Left cardiac atrium (tissue), 4 donors: ENCODE data around the gene JSRP1. TPM values are rescaled to one million over a fixed set of nuclear protein-coding genes. Genes with fewer than 3 reads are reported as not detected.
A peak's percentile ranks its signal among the peaks of the same experiment; 100 is the strongest.

ENCODE experiments used
- ATAC-seq, 2 donors: fragments of 200-7000 bp; cut with Tn5 transposase; one replicate each; pipeline ENCODE4 v1.9.1; 2020; ENCODE audit warnings: mild to moderate bottlenecking in 2 of 2, moderate library complexity in 2 of 2
- DNase-seq: peaks from one replicate; pipeline ENCODE4 v3.0.0-alpha.2; 2020
- intact Hi-C, 2 donors: fragments of 100-400 bp; cut with DNase I; formaldehyde crosslinking; loops; one replicate each; pipeline versions ENCODE4 v1.14.1 to v1.15.1; 2022 to 2023
- total RNA-seq, 2 donors: library from RNA; stranded (reverse); fragmentation: NEBNext Ultra II Directional; extraction: Animal tissue kit (Norgen Biotek cat#: 25700); gene quantifications; one replicate each; pipeline ENCODE4 v1.2.1, GENCODE V29; 2021
- donor health status: DM: no; HTN: yes; CAD: no.
- donor health status: DM: no; HTN: yes; CAD: no; lungs with severe emphysema.
- donor health status: DM: yes; HTN: yes; CAD: no.
- donor health status: Dilated cardiomyopathy.

Gene JSRP1
- total RNA-seq, 2 donors from 2014 or later, result 0.27 TPM; not detected in 1

GRCh38 chr19:2229103-2230032 lies 26.8 kb downstream of the JSRP1 start:
- ATAC-seq (peak in 1 of 2 donors; percentile 34), DNase-seq (no peak)
- intact Hi-C loops, result loop anchor here (10.0 kb wide), 1 partner anchor 75 kb away; the partner anchor contains the start of gene AP3D1 (in 2 of the 2)

GRCh38 chr19:2228157-2229030 lies 27.8 kb downstream of the JSRP1 start:
- peak in 1 of 2 donors; percentile 42 for ATAC-seq
- no peak for DNase-seq
- intact Hi-C loops, result no loop called here

GRCh38 chr19:2227415-2228156 lies 28.6 kb downstream of the JSRP1 start:
- ATAC-seq (no peak), DNase-seq (no peak)
- intact Hi-C loops, result no loop called here

- intact Hi-C loops, result no loop called here
- DNase-seq, result no peak
- ATAC-seq, result no peak
Observed at GRCh38 chr19:2226840-2227360, 29.3 kb downstream of the JSRP1 start.

GRCh38 chr19:2226051-2226839 lies 30.0 kb downstream of the JSRP1 start:
- intact Hi-C loops, result no loop called here
- ATAC-seq, result no peak
- no peak for DNase-seq

- no peak for ATAC-seq
- no peak for DNase-seq
- intact Hi-C loops, result no loop called here
Observed at GRCh38 chr19:2225415-2226050, 30.7 kb downstream of the JSRP1 start.

GRCh38 chr19:2224754-2225349 lies 31.4 kb downstream of the JSRP1 start:
- no peak for DNase-seq
- ATAC-seq, result peak in 1 of 2 donors; percentile 15
- intact Hi-C loops, result no loop called here

- intact Hi-C loops, result no loop called here
- ATAC-seq (no peak), DNase-seq (no peak)
Observed at GRCh38 chr19:2223959-2224358, 32.3 kb downstream of the JSRP1 start.

- DNase-seq, result no peak
- intact Hi-C loops, result no loop called here
- no peak for ATAC-seq
Observed at GRCh38 chr19:2223391-2223790, 32.8 kb downstream of the JSRP1 start.

GRCh38 chr19:2221918-2222317 lies 34.3 kb downstream of the JSRP1 start:
- intact Hi-C loops, result no loop called here
- DNase-seq, result no peak
- ATAC-seq, result no peak

GRCh38 chr19:2221250-2221831 lies 34.9 kb downstream of the JSRP1 start:
- intact Hi-C loops, result no loop called here
- no peak for DNase-seq

GRCh38 chr19:2219726-2220125 lies 36.5 kb downstream of the JSRP1 start:
- DNase-seq (no peak), ATAC-seq (no peak)
- intact Hi-C loops, result no loop called here

More at GRCh38 chr19:2221250-2221831, 34.9 kb downstream of the JSRP1 start:
- ATAC-seq, result peak in 1 of 2 donors; percentile 67

- DNase-seq, result no peak
- intact Hi-C loops, result no loop called here
- no peak for ATAC-seq
Observed at GRCh38 chr19:2217591-2217990, 38.6 kb downstream of the JSRP1 start.

- DNase-seq, result no peak
- intact Hi-C loops, result no loop called here
- ATAC-seq, result no peak
Observed at GRCh38 chr19:2216361-2217225, 39.6 kb downstream of the JSRP1 start.

GRCh38 chr19:2215281-2215751 lies 40.9 kb downstream of the JSRP1 start:
- ATAC-seq (no peak), DNase-seq (no peak)
- intact Hi-C loops, result no loop called here

GRCh38 chr19:2214251-2214650 lies 42.0 kb downstream of the JSRP1 start:
- intact Hi-C loops, result no loop called here
- no peak for ATAC-seq
- no peak for DNase-seq
